ENCODE data around the gene GALNT8.

Gene GALNT8

DNA sequence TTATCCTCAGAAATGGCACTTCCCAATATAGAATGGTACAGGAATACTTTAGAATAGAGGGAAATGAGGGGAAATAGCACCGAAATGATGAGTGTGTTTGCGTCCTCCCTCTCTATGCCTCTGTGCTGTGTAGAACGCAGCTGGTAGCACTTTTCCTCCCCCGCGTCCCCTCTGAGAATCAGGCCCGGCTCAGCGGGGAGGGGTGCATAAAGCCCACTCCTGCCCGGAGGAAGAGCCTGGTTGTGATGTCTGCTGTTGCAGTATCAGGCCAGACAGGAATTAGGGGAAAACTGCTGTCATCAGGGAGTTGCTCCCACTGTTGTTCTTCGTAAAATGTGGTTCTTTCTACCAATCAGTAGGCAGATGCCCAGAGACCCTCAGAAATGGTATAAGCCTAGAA is 76.0 kb downstream of the GALNT8 start:
- Histone ChIP-seq H3K4me1 (ENCODE audit: low read length) (no peaks in the 10 kb centered on the region), H3K4me3 (ENCODE audit: low read length) (no peak overlapping the region), H3K79me2 (ENCODE audit: low read length) (no peaks in the 10 kb centered on the region), H3K4me2 (ENCODE audit: low read length) (no peak overlapping the region), H4K20me1 (ENCODE audit: insufficient read depth, low read length) (no peaks in the 10 kb centered on the region), H2AFZ (ENCODE audit: low read depth, low read length) (no peak overlapping the region), H3K27me3 (ENCODE audit: low read depth, low read length) (peaks cover 50% of the 10 kb centered on the region), H3K27ac (ENCODE audit: low read length) (no peak overlapping the region), H3K9ac (ENCODE audit: low read length) (no peak overlapping the region), H3K9me3 (ENCODE audit: insufficient read depth, low read length) (no peaks in the 10 kb centered on the region), H3K36me3 (replicated peaks; ENCODE audit: low read depth, low read length) (no peaks in the 10 kb centered on the region)
- no peak for TF ChIP-seq EZH2phosphoT487 (IDR thresholded peaks at IDR 0.05; ENCODE audit: low read depth)
- TF ChIP-seq, protein P1, sequence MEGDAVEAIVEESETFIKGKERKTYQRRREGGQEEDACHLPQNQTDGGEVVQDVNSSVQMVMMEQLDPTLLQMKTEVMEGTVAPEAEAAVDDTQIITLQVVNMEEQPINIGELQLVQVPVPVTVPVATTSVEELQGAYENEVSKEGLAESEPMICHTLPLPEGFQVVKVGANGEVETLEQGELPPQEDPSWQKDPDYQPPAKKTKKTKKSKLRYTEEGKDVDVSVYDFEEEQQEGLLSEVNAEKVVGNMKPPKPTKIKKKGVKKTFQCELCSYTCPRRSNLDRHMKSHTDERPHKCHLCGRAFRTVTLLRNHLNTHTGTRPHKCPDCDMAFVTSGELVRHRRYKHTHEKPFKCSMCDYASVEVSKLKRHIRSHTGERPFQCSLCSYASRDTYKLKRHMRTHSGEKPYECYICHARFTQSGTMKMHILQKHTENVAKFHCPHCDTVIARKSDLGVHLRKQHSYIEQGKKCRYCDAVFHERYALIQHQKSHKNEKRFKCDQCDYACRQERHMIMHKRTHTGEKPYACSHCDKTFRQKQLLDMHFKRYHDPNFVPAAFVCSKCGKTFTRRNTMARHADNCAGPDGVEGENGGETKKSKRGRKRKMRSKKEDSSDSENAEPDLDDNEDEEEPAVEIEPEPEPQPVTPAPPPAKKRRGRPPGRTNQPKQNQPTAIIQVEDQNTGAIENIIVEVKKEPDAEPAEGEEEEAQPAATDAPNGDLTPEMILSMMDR (IDR thresholded peaks at IDR 0.05; ENCODE audit: low read depth, low read length) = no peak

DNA sequence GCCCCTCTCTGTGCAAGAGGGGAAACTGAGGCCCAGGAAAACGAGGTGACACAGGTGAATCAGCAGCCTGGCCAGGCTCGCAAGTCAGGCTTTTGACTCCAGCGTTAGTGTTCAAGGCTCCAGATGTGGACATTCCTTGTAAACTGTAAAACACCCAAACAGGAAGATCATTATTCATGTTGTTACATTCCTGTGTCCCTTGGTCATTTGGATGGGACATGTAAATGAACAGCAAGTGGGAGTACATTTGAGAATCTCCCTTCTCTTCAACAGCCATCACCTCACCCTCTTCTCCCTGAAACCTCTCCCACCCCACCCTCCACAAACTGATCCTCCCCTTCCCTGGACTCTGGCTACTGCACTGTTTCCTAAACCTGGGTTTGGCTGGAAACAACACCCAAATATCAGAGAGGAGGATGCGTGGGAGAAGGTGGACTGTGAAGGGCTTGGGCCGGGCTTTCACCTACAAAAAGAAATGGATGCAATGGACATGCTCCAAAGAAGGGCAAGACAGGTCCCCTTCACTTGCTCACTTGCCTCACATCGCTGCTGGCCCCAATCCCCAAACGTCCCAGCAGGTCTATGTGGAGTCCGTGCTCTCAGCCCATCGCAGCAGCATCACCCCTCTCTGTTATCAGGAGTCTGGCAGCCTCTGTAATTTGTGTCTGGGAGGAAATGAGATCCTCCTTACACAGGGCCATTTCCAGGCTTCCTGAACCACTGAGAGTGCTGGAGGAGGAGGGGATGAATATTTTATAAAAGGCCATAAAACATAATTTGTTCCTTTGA is 76.7 kb downstream of the GALNT8 start:
- no peaks in the 10 kb centered on the region for H4K20me1 ChIP-seq (ENCODE audit: insufficient read depth, low read length)
- H3K4me1 ChIP-seq (ENCODE audit: low read length) = no peaks in the 10 kb centered on the region
- H3K9ac ChIP-seq (ENCODE audit: low read length) = no peak overlapping the region
- H3K79me2 ChIP-seq (ENCODE audit: low read length) = no peaks in the 10 kb centered on the region
- no peak overlapping the region for H2AFZ ChIP-seq (ENCODE audit: low read depth, low read length)
- H3K4me2 ChIP-seq (ENCODE audit: low read length) = no peak overlapping the region
- H3K27ac ChIP-seq (ENCODE audit: low read length) = no peak overlapping the region
- TF ChIP-seq, protein P1 (IDR thresholded peaks at IDR 0.05; ENCODE audit: low read depth, low read length) = no peak
- no peak for TF ChIP-seq EZH2phosphoT487 (IDR thresholded peaks at IDR 0.05; ENCODE audit: low read depth)
- H3K9me3 ChIP-seq (ENCODE audit: insufficient read depth, low read length) = no peaks in the 10 kb centered on the region
- no peak overlapping the region for H3K4me3 ChIP-seq (ENCODE audit: low read length)
- peaks cover 51% of the 10 kb centered on the region for H3K27me3 ChIP-seq (ENCODE audit: low read depth, low read length)
- H3K36me3 ChIP-seq (replicated peaks; ENCODE audit: low read depth, low read length) = no peaks in the 10 kb centered on the region

DNA sequence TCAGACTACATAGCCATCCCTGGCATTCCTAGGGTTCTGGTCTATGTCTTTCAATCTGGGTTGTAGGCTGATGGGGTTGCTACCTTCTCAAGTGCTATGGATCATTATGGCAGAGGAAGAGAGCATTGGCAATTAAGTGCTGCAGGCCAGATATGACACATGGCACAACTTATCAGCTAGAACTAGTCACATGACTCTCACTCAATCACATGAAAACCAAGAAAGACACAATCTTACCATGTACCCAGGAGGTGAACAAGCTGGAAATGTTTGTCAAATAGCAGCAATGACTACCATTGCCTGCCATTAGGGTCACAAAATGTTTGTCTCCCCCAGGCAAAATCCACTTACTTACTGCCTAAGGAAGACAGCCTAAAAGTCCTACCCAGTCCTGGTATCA is 80.4 kb downstream of the GALNT8 start:
- Histone ChIP-seq H3K27ac (ENCODE audit: low read length) (no peak overlapping the region), H3K4me2 (ENCODE audit: low read length) (no peak overlapping the region), H2AFZ (ENCODE audit: low read depth, low read length) (no peak overlapping the region), H3K4me1 (ENCODE audit: low read length) (no peaks in the 10 kb centered on the region; the same call in 1 of the 2 replicates), H3K9ac (ENCODE audit: low read length) (no peak overlapping the region), H3K27me3 (ENCODE audit: low read depth, low read length) (peaks cover 53% of the 10 kb centered on the region), H4K20me1 (ENCODE audit: insufficient read depth, low read length) (no peaks in the 10 kb centered on the region), H3K4me3 (ENCODE audit: low read length) (no peak overlapping the region), H3K36me3 (replicated peaks; ENCODE audit: low read depth, low read length) (no peaks in the 10 kb centered on the region), H3K79me2 (ENCODE audit: low read length) (no peaks in the 10 kb centered on the region), H3K9me3 (ENCODE audit: insufficient read depth, low read length) (no peaks in the 10 kb centered on the region)
- TF ChIP-seq, protein P1 (IDR thresholded peaks at IDR 0.05; ENCODE audit: low read depth, low read length) = no peak

DNA sequence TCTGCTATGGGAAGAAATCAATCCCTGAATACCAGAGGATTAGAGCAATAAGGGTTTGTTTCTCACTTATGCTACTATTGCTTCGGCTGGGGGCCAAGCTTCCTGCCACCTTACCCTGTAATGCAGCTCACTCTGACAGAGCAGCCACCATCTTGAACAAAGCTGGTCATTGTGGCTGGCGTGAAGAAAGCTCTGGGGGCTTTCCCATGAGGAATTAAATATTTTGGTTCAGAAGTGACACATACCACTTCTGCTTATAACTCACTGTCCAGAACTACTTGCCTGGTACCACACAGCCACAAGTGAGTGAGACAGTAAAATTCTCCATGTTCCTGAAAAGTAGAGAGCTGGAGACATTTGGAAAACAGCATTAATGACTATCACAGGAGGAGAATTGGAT is 82.6 kb downstream of the GALNT8 start:
- Histone ChIP-seq H3K27me3 (ENCODE audit: low read depth, low read length) (peaks cover 38% of the 10 kb centered on the region), H3K4me1 (ENCODE audit: low read length) (no peaks in the 10 kb centered on the region; the same call in 1 of the 2 replicates), H3K9me3 (ENCODE audit: insufficient read depth, low read length) (no peaks in the 10 kb centered on the region), H3K4me3 (ENCODE audit: low read length) (no peak overlapping the region), H3K79me2 (ENCODE audit: low read length) (no peaks in the 10 kb centered on the region), H3K4me2 (ENCODE audit: low read length) (no peak overlapping the region), H4K20me1 (ENCODE audit: insufficient read depth, low read length) (no peaks in the 10 kb centered on the region), H3K36me3 (replicated peaks; ENCODE audit: low read depth, low read length) (no peaks in the 10 kb centered on the region), H3K27ac (ENCODE audit: low read length) (no peak overlapping the region), H2AFZ (ENCODE audit: low read depth, low read length) (no peak overlapping the region), H3K9ac (ENCODE audit: low read length) (no peak overlapping the region)
- TF ChIP-seq EZH2phosphoT487 (IDR thresholded peaks at IDR 0.05; ENCODE audit: low read depth) = no peak
- TF ChIP-seq, protein P1 (IDR thresholded peaks at IDR 0.05; ENCODE audit: low read depth, low read length) = no peak

All from OCI-LY3 (cell line).